Measurements from ENCODE around the gene STYK1.
A peak's percentile ranks its signal among the peaks of the same experiment; 100 is the strongest.

Gene STYK1

DNA sequence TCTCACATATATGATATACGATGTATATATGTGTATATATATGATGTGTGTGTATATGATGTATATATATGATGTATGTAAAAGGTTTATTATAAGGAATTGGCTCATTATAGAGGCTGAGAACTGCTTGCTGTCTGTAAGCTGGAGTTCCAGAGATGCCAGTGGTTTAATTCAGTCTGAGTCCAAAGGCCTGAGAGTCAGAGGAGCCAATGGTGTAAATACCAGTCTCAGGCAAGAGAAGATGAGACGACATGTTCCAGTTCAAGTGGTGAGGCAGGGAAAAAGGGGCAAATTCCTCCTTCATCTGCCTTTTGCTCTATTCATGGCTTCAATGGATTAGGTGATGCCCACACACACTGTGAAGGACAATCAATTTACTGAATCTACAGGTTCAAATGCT is 17.1 kb upstream of the STYK1 start:
- Histone ChIP-seq H3K9me3 (ENCODE audit: control extremely low read depth in 1 of 5, control insufficient read depth in 4 of 5, insufficient read depth in 2 of 5, low read depth in 1 of 5, low read length in 4 of 5) (peaks cover 0 to 22% (median 5%) of the 10 kb centered on the region in 5 experiments), H3K36me3 (ENCODE audit: control insufficient read depth in 4 of 4, insufficient read depth in 4 of 4, low read length in 3 of 4) (peaks cover 0 to 6% (median 1%) of the 10 kb centered on the region in 4 experiments), H3K4me1 (ENCODE audit: control extremely low read depth in 1 of 4, control insufficient read depth in 4 of 4, insufficient read depth in 4 of 4, low read length in 3 of 4) (peaks cover 0 to under 1% (median 0%) of the 10 kb centered on the region in 4 experiments), H3K27ac (ENCODE audit: insufficient read depth in 1 of 2, low read depth in 1 of 2, low read length in 2 of 2, poor library complexity in 1 of 2, severe bottlenecking in 2 of 2) (no peak overlapping the region), H3K4me3 (ENCODE audit: control insufficient read depth in 1 of 7, extremely low read depth in 1 of 7, insufficient read depth in 4 of 7, low read depth in 2 of 7, low read length in 6 of 7) (no peak overlapping the region), H3K27me3 (replicated peaks in 2 of 5; ENCODE audit: control insufficient read depth in 4 of 5, insufficient read depth in 5 of 5, low read length in 4 of 5) (no peaks in the 10 kb centered on the region)
- ChIA-PET POLR2A (no interaction called here), CTCF (no interaction called here)
- WGBS (ENCODE audit: insufficient coverage) = 100% methylated on average over 1 of the region's 2 CpGs
- no peak for DNase-seq

DNA sequence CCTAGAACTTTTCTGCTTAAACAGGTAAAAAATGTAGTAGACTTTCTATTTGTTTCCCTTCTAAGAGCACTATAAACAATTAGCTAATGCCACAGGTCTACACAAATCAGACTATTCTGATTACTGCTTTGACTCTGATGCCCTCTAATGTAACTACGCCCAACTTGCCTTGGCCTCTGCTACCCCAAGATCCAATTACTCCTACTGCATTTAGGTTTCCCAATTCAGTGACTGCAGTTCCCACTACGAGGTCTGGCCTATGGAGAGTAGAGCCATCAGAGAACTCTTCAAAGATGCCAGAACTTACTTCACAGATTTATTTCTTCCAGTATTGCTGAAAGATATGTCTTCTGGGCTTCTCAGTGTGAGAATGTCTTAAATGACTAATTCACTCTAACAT is 15.3 kb upstream of the STYK1 start:
- no peaks in the 10 kb centered on the region for H3K27me3 ChIP-seq (replicated peaks in 2 of 5; ENCODE audit: control insufficient read depth in 4 of 5, insufficient read depth in 5 of 5, low read length in 4 of 5)
- 100% methylated on average over 1 of the region's 2 CpGs for WGBS (ENCODE audit: insufficient coverage)
- no peak overlapping the region for H3K4me3 ChIP-seq (ENCODE audit: control insufficient read depth in 1 of 7, extremely low read depth in 1 of 7, insufficient read depth in 4 of 7, low read depth in 2 of 7, low read length in 6 of 7)
- CTCF ChIA-PET = no interaction called here
- POLR2A ChIA-PET = no interaction called here
- H3K27ac ChIP-seq (ENCODE audit: insufficient read depth in 1 of 2, low read depth in 1 of 2, low read length in 2 of 2, poor library complexity in 1 of 2, severe bottlenecking in 2 of 2) = no peak overlapping the region
- no peaks in the 10 kb centered on the region for H3K4me1 ChIP-seq (ENCODE audit: control extremely low read depth in 1 of 4, control insufficient read depth in 4 of 4, insufficient read depth in 4 of 4, low read length in 3 of 4)
- peaks cover 0 to 3% (median 0%) of the 10 kb centered on the region in 4 experiments for H3K36me3 ChIP-seq (ENCODE audit: control insufficient read depth in 4 of 4, insufficient read depth in 4 of 4, low read length in 3 of 4)
- H3K9me3 ChIP-seq (ENCODE audit: control extremely low read depth in 1 of 5, control insufficient read depth in 4 of 5, insufficient read depth in 2 of 5, low read depth in 1 of 5, low read length in 4 of 5) = peaks cover 0 to 22% (median 5%) of the 10 kb centered on the region in 5 experiments
- no peak for DNase-seq

DNA sequence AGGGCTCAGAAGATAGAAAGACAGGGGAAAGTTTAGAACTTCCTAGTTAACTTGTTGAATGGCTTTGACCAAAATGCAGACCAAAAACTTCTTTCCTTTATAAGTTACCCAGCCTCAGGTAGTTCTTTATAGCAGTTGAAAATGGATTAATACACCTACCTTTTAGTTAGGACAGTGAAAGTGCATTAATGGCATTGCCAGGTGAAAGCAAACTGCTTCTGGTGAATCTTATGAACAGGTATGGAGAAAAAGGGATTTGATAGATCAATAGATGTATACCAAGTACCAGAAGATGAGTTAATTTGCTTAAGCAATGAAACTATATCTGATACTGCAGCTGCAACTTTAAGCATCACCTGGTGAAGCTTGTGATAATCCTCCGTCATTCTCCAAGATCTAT is 14.2 kb upstream of the STYK1 start:
- Histone ChIP-seq H3K4me1 (ENCODE audit: control extremely low read depth in 1 of 4, control insufficient read depth in 4 of 4, insufficient read depth in 4 of 4, low read length in 3 of 4) (no peaks in the 10 kb centered on the region), H3K27me3 (replicated peaks in 2 of 5; ENCODE audit: control insufficient read depth in 4 of 5, insufficient read depth in 5 of 5, low read length in 4 of 5) (no peaks in the 10 kb centered on the region), H3K36me3 (ENCODE audit: control insufficient read depth in 4 of 4, insufficient read depth in 4 of 4, low read length in 3 of 4) (peaks cover 0 to 3% (median 0%) of the 10 kb centered on the region in 4 experiments), H3K27ac (ENCODE audit: insufficient read depth in 1 of 2, low read depth in 1 of 2, low read length in 2 of 2, poor library complexity in 1 of 2, severe bottlenecking in 2 of 2) (no peak overlapping the region), H3K4me3 (ENCODE audit: control insufficient read depth in 1 of 7, extremely low read depth in 1 of 7, insufficient read depth in 4 of 7, low read depth in 2 of 7, low read length in 6 of 7) (no peak overlapping the region), H3K9me3 (ENCODE audit: control extremely low read depth in 1 of 5, control insufficient read depth in 4 of 5, insufficient read depth in 2 of 5, low read depth in 1 of 5, low read length in 4 of 5) (peaks cover 0 to 22% (median 5%) of the 10 kb centered on the region in 5 experiments)
- ChIA-PET CTCF (no interaction called here), POLR2A (no interaction called here)
- DNase-seq = no peak
- 89% methylated on average over 1 of the region's 1 CpG for WGBS (ENCODE audit: insufficient coverage)

DNA sequence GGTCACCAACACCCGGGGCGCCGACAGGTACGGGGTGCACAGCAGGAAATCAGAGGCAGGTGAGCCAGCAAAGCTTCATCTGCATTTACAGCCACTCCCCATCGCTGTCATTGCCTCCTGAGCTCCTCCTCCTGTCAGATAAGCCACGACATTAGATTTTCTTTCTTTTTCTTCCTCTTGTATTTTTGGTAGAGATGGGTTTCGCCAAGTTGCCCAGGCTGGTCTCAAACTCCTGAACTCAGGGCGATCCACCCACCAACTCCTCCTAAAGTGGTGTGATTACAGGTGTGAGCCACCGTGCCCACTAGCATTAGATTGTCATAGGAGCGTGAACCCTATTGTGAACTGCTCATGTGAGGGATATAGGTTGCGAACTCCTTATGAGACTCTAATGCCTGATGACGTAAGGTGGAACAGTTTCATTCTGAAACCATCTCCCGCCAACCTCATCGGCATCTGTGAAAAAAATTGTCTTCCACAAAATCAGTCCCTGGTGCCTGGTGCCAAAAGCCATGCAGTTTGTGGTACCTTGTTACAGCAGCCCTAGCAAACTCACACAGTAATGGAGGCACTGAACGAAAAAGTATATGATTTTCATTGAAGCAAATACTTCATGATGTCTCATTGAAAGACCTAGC is 1.5 kb downstream of the STYK1 start:
- CTCF ChIA-PET = interaction anchor here (0.9 to 1.2 kb wide), 3 partner anchors 37 to 341 kb away, joined by 3 read pairs; no protein-coding TSS in a partner anchor
- Histone ChIP-seq H3K27ac (ENCODE audit: insufficient read depth in 1 of 2, low read depth in 1 of 2, low read length in 2 of 2, poor library complexity in 1 of 2, severe bottlenecking in 2 of 2) (no peak overlapping the region), H3K4me1 (ENCODE audit: control extremely low read depth in 1 of 4, control insufficient read depth in 4 of 4, insufficient read depth in 4 of 4, low read length in 3 of 4) (peaks cover 4 to 46% (median 31%) of the 10 kb centered on the region in 4 experiments), H3K4me3 (ENCODE audit: control insufficient read depth in 1 of 7, extremely low read depth in 1 of 7, insufficient read depth in 4 of 7, low read depth in 2 of 7, low read length in 6 of 7) (peak overlapping the region in 2 of 7 experiments; percentile 57 to 72), H3K36me3 (ENCODE audit: control insufficient read depth in 4 of 4, insufficient read depth in 4 of 4, low read length in 3 of 4) (no peaks in the 10 kb centered on the region), H3K9me3 (ENCODE audit: control extremely low read depth in 1 of 5, control insufficient read depth in 4 of 5, insufficient read depth in 2 of 5, low read depth in 1 of 5, low read length in 4 of 5) (peaks cover 0 to 6% (median 0%) of the 10 kb centered on the region in 5 experiments), H3K27me3 (replicated peaks in 2 of 5; ENCODE audit: control insufficient read depth in 4 of 5, insufficient read depth in 5 of 5, low read length in 4 of 5) (no peaks in the 10 kb centered on the region)
- POLR2A ChIA-PET = interaction anchor here (1.4 kb wide), 1 partner anchor 59 kb away, joined by 4 read pairs; the partner anchor contains the start of gene MAGOHB
- 71% methylated on average over 7 of the region's 15 CpGs for WGBS (ENCODE audit: insufficient coverage)
- peak; percentile 25 to 61 (median 35) for DNase-seq

- Histone ChIP-seq H3K27ac (ENCODE audit: insufficient read depth in 1 of 2, low read depth in 1 of 2, low read length in 2 of 2, poor library complexity in 1 of 2, severe bottlenecking in 2 of 2) (peak overlapping the region in 1 of 2 experiments; percentile 80), H3K27me3 (replicated peaks in 2 of 5; ENCODE audit: control insufficient read depth in 4 of 5, insufficient read depth in 5 of 5, low read length in 4 of 5) (no peaks in the 10 kb centered on the region), H3K4me1 (ENCODE audit: control extremely low read depth in 1 of 4, control insufficient read depth in 4 of 4, insufficient read depth in 4 of 4, low read length in 3 of 4) (peaks cover 0 to 41% (median 25%) of the 10 kb centered on the region in 4 experiments), H3K4me3 (ENCODE audit: control insufficient read depth in 1 of 7, extremely low read depth in 1 of 7, insufficient read depth in 4 of 7, low read depth in 2 of 7, low read length in 6 of 7) (peak overlapping the region in 1 of 7 experiments; percentile 82), H3K36me3 (ENCODE audit: control insufficient read depth in 4 of 4, insufficient read depth in 4 of 4, low read length in 3 of 4) (peaks cover 0 to 4% (median 0%) of the 10 kb centered on the region in 4 experiments), H3K9me3 (ENCODE audit: control extremely low read depth in 1 of 5, control insufficient read depth in 4 of 5, insufficient read depth in 2 of 5, low read depth in 1 of 5, low read length in 4 of 5) (peaks cover 0 to 6% (median 0%) of the 10 kb centered on the region in 5 experiments)
- WGBS (ENCODE audit: insufficient coverage) = no CpG with 5 or more reads among the region's 1 CpG
- ChIA-PET CTCF (interaction anchor here (0.9 to 2.0 kb wide), 4 partner anchors 9 to 433 kb away, joined by 3 to 9 read pairs (median 5); no protein-coding TSS in a partner anchor), POLR2A (no interaction called here)
- no peak for DNase-seq
Observed at GRCh38 chr12:10669533-10669932, 4.3 kb downstream of the STYK1 start.

DNA sequence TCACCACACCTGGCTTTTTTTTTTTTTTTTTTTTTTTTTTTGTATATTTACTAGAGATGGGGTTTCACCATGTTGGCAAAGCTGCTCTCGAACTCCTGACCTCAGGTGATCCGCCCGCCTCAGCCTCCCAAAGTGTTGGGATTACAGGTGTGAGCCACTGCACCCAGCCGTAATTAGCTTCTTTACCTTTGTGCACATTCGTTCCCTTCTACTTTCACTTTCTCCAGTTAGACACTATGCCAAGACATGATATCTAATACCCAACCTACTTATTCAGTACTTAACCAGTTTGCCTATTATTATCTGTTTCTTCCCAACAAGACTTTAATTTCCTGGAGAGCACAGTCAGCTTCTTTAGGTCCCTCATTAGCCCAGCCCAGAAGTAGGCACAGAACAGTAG is 5.3 kb downstream of the STYK1 start:
- CTCF ChIA-PET = interaction anchor here (0.8 to 2.4 kb wide), 6 partner anchors 10 to 432 kb away, joined by 3 to 7 read pairs (median 4); no protein-coding TSS in a partner anchor
- peaks cover 0 to 4% (median 0%) of the 10 kb centered on the region in 4 experiments for H3K36me3 ChIP-seq (ENCODE audit: control insufficient read depth in 4 of 4, insufficient read depth in 4 of 4, low read length in 3 of 4)
- DNase-seq = peak in 2 of 3 donors; percentile 49 to 63
- no peaks in the 10 kb centered on the region for H3K27me3 ChIP-seq (replicated peaks in 2 of 5; ENCODE audit: control insufficient read depth in 4 of 5, insufficient read depth in 5 of 5, low read length in 4 of 5)
- POLR2A ChIA-PET = no interaction called here
- whole genome bisulfite sequencing (ENCODE audit: insufficient coverage) = 30% methylated on average over 5 of the region's 5 CpGs
- peaks cover 0 to 6% (median 0%) of the 10 kb centered on the region in 5 experiments for H3K9me3 ChIP-seq (ENCODE audit: control extremely low read depth in 1 of 5, control insufficient read depth in 4 of 5, insufficient read depth in 2 of 5, low read depth in 1 of 5, low read length in 4 of 5)
- peak overlapping the region; percentile 38 to 80 for H3K27ac ChIP-seq (ENCODE audit: insufficient read depth in 1 of 2, low read depth in 1 of 2, low read length in 2 of 2, poor library complexity in 1 of 2, severe bottlenecking in 2 of 2)
- peaks cover 0 to 37% (median 18%) of the 10 kb centered on the region in 4 experiments for H3K4me1 ChIP-seq (ENCODE audit: control extremely low read depth in 1 of 4, control insufficient read depth in 4 of 4, insufficient read depth in 4 of 4, low read length in 3 of 4)
- H3K4me3 ChIP-seq (ENCODE audit: control insufficient read depth in 1 of 7, extremely low read depth in 1 of 7, insufficient read depth in 4 of 7, low read depth in 2 of 7, low read length in 6 of 7) = peak overlapping the region in 6 of 7 experiments; percentile 40 to 85 (median 67)

- POLR2A ChIA-PET = no interaction called here
- H3K27ac ChIP-seq (ENCODE audit: insufficient read depth in 1 of 2, low read depth in 1 of 2, low read length in 2 of 2, poor library complexity in 1 of 2, severe bottlenecking in 2 of 2) = no peak overlapping the region
- CTCF ChIA-PET = interaction anchor here (0.6 to 2.4 kb wide), 6 partner anchors 11 to 111 kb away, joined by 3 to 7 read pairs (median 3); no protein-coding TSS in a partner anchor
- peaks cover 0 to 6% (median 0%) of the 10 kb centered on the region in 5 experiments for H3K9me3 ChIP-seq (ENCODE audit: control extremely low read depth in 1 of 5, control insufficient read depth in 4 of 5, insufficient read depth in 2 of 5, low read depth in 1 of 5, low read length in 4 of 5)
- 0% methylated on average over 1 of the region's 1 CpG for WGBS (ENCODE audit: insufficient coverage)
- no peaks in the 10 kb centered on the region for H3K27me3 ChIP-seq (replicated peaks in 2 of 5; ENCODE audit: control insufficient read depth in 4 of 5, insufficient read depth in 5 of 5, low read length in 4 of 5)
- H3K4me3 ChIP-seq (ENCODE audit: control insufficient read depth in 1 of 7, extremely low read depth in 1 of 7, insufficient read depth in 4 of 7, low read depth in 2 of 7, low read length in 6 of 7) = peak overlapping the region in 3 of 7 experiments; percentile 15 to 85 (median 82)
- peaks cover 0 to 4% (median 0%) of the 10 kb centered on the region in 4 experiments for H3K36me3 ChIP-seq (ENCODE audit: control insufficient read depth in 4 of 4, insufficient read depth in 4 of 4, low read length in 3 of 4)
- DNase-seq = no peak
- H3K4me1 ChIP-seq (ENCODE audit: control extremely low read depth in 1 of 4, control insufficient read depth in 4 of 4, insufficient read depth in 4 of 4, low read length in 3 of 4) = peaks cover 0 to 32% (median 13%) of the 10 kb centered on the region in 4 experiments
Observed at GRCh38 chr12:10667581-10667980, 6.3 kb downstream of the STYK1 start.

Data from common myeloid progenitor, CD34-positive (primary cell).